Right cardiac atrium (tissue), 5 donors: ENCODE measurements around the gene FYB2. TPM values are rescaled to one million over a fixed set of nuclear protein-coding genes. Genes with fewer than 3 reads are reported as not detected.

Source experiments
- ATAC-seq, 2 donors: fragments of 200-7000 bp; cut with Tn5 transposase; one replicate each; pipeline versions ENCODE4 v1.8.0 to v1.9.1; 2020; ENCODE audit warnings: moderate library complexity in 2 of 2, mild to moderate bottlenecking in 1 of 2
- DNase-seq, 3 donors: peaks; one replicate each; pipeline ENCODE4 v3.0.0-alpha.2; 2020
- H3K27ac ChIP-seq: one replicate; pipeline ENCODE4 v1.5.1; 2013; ENCODE audit warnings: mild to moderate bottlenecking, low read length, control low read depth, moderate library complexity
- H3K27me3 ChIP-seq: one replicate; pipeline ENCODE4 v1.6.1; 2013; ENCODE audit not compliant: control insufficient read depth, insufficient read depth
- H3K4me1 ChIP-seq: one replicate; pipeline ENCODE4 v1.6.1; 2013; ENCODE audit warnings: low read length; ENCODE audit not compliant: control insufficient read depth, insufficient read depth
- H3K4me3 ChIP-seq: one replicate; pipeline ENCODE4 v1.5.1; 2013; ENCODE audit warnings: low read length, control low read depth
- H3K9me3 ChIP-seq: one replicate; pipeline ENCODE4 v1.6.1; 2013; ENCODE audit warnings: low read length; ENCODE audit not compliant: control insufficient read depth
- WGBS: extraction: QIAGEN DNeasy Blood & Tissue Kit; methylation state at CpG from one replicate; pipeline ENCODE4 v1.1.7; 2013; 5-methylcytosine and 5-hydroxymethylcytosine counted together
- intact Hi-C, 4 donors: fragments of 100-400 bp; cut with DNase I; formaldehyde crosslinking; loops; one replicate each; pipeline versions ENCODE4 v1.11.0 to v1.14.0; 2022 to 2023
- polyA plus RNA-seq: library from polyadenylated mRNA; stranded (reverse); fragments of 200-250 nt; gene quantifications from one replicate; pipeline ENCODE4 v1.2.3, GENCODE V29; 2013
- total RNA-seq, 4 donors: library from RNA; stranded (reverse); fragmentation: NEBNext Ultra II Directional; extraction: Animal tissue kit (Norgen Biotek cat#: 25700); gene quantifications; one replicate each; pipeline ENCODE4 v1.2.1, GENCODE V29; 2021
- donor health status: healthy with polysubstance abuse.
- donor health status: DM: no; HTN: yes; CAD: no.
- donor health status: DM: no; HTN: no; CAD: no.
- donor health status: DM: no; HTN: yes; CAD: no; lungs with severe emphysema.
- donor health status: DM: yes; HTN: yes; CAD: no.

Gene FYB2
- total and polyA plus RNA-seq, 5 donors, result 0.14 to 0.79 (median 0.69) TPM; not detected in 1

GRCh38 chr1:56816909-56817308, 2.3 kb downstream of the FYB2 start:
- intact Hi-C loops, result loop anchor here in 1 of 4 donors (10.0 kb wide), 1 partner anchor 1532 kb away; no protein-coding TSS in a partner anchor
- H3K4me3 ChIP-seq, result no peak overlapping the region
- WGBS, result 72% methylated on average over 4 of the region's 4 CpGs

GRCh38 chr1:56816264-56816663, 2.9 kb downstream of the FYB2 start:
- intact Hi-C loops, result loop anchor here in 1 of 4 donors (10.0 kb wide), 1 partner anchor 1531 kb away; no protein-coding TSS in a partner anchor
- Histone ChIP-seq H3K4me3 (no peak overlapping the region), H3K4me1 (peaks cover 3% of the 10 kb centered on the region), H3K27ac (no peak overlapping the region), H3K9me3 (no peaks in the 10 kb centered on the region), H3K27me3 (no peaks in the 10 kb centered on the region)
- no peak for ATAC-seq
- WGBS, result 84% methylated on average over 1 of the region's 1 CpG
- DNase-seq, result no peak

More at GRCh38 chr1:56816909-56817308, 2.3 kb downstream of the FYB2 start:
- DNase-seq (no peak), ATAC-seq (no peak)
- Histone ChIP-seq H3K4me1 (peaks cover 3% of the 10 kb centered on the region), H3K27ac (no peak overlapping the region), H3K27me3 (no peaks in the 10 kb centered on the region), H3K9me3 (no peaks in the 10 kb centered on the region)

GRCh38 chr1:56814205-56814604, 5.0 kb downstream of the FYB2 start:
- 87% methylated on average over 2 of the region's 2 CpGs for WGBS
- Histone ChIP-seq H3K27me3 (no peaks in the 10 kb centered on the region), H3K4me1 (peaks cover 3% of the 10 kb centered on the region), H3K27ac (no peak overlapping the region), H3K9me3 (no peaks in the 10 kb centered on the region), H3K4me3 (no peak overlapping the region)
- DNase-seq (no peak), ATAC-seq (no peak)
- intact Hi-C loops, result loop anchor here in 1 of 4 donors (10.0 kb wide), 1 partner anchor 1529 kb away; no protein-coding TSS in a partner anchor

- Histone ChIP-seq H3K9me3 (no peaks in the 10 kb centered on the region), H3K4me1 (no peaks in the 10 kb centered on the region), H3K4me3 (no peak overlapping the region), H3K27me3 (no peaks in the 10 kb centered on the region), H3K27ac (no peak overlapping the region)
- intact Hi-C loops, result loop anchor here in 1 of 4 donors (10.0 kb wide), 1 partner anchor 1527 kb away; no protein-coding TSS in a partner anchor
- ATAC-seq (no peak), DNase-seq (no peak)
- WGBS, result 35% methylated on average over 2 of the region's 2 CpGs
Measured at GRCh38 chr1:56811331-56811730, 7.9 kb downstream of the FYB2 start.

- intact Hi-C loops, result no loop called here
- DNase-seq (no peak), ATAC-seq (no peak)
- no peaks in the 10 kb centered on the region for H3K9me3 ChIP-seq
- H3K4me3 ChIP-seq, result no peak overlapping the region
- no peaks in the 10 kb centered on the region for H3K4me1 ChIP-seq
- 83% methylated on average over 1 of the region's 1 CpG for WGBS
- H3K27me3 ChIP-seq, result no peaks in the 10 kb centered on the region
- H3K27ac ChIP-seq, result no peak overlapping the region
Measured at GRCh38 chr1:56808410-56808809, 10.8 kb downstream of the FYB2 start.

GRCh38 chr1:56806804-56807203, 12.4 kb downstream of the FYB2 start:
- no peak for ATAC-seq
- Histone ChIP-seq H3K4me3 (no peak overlapping the region), H3K4me1 (no peaks in the 10 kb centered on the region), H3K9me3 (no peaks in the 10 kb centered on the region), H3K27ac (peak overlapping the region; percentile 59), H3K27me3 (no peaks in the 10 kb centered on the region)
- WGBS, result 37% methylated on average over 3 of the region's 3 CpGs
- no peak for DNase-seq
- intact Hi-C loops, result no loop called here

GRCh38 chr1:56803561-56804156, 15.5 kb downstream of the FYB2 start:
- no peaks in the 10 kb centered on the region for H3K9me3 ChIP-seq
- H3K4me3 ChIP-seq, result no peak overlapping the region
- DNase-seq (no peak), ATAC-seq (peak in 1 of 2 donors; percentile 39)
- 68% methylated on average over 5 of the region's 5 CpGs for WGBS
- H3K27ac ChIP-seq, result no peak overlapping the region
- no peaks in the 10 kb centered on the region for H3K27me3 ChIP-seq
- no peaks in the 10 kb centered on the region for H3K4me1 ChIP-seq
- intact Hi-C loops, result no loop called here

- Histone ChIP-seq H3K9me3 (no peaks in the 10 kb centered on the region), H3K27me3 (no peaks in the 10 kb centered on the region), H3K27ac (peak overlapping the region; percentile 65), H3K4me1 (no peaks in the 10 kb centered on the region), H3K4me3 (no peak overlapping the region)
- ATAC-seq, result peak in 1 of 2 donors; percentile 65
- no peak for DNase-seq
- intact Hi-C loops, result no loop called here
- WGBS, result 57% methylated on average over 7 of the region's 7 CpGs
Measured at GRCh38 chr1:56799605-56800400, 19.4 kb downstream of the FYB2 start.

GRCh38 chr1:56798053-56798471, 21.1 kb downstream of the FYB2 start:
- DNase-seq, result no peak
- no peaks in the 10 kb centered on the region for H3K4me1 ChIP-seq
- H3K4me3 ChIP-seq, result no peak overlapping the region
- intact Hi-C loops, result no loop called here
- WGBS, result 13% methylated on average over 3 of the region's 3 CpGs
- peak; percentile 86 to 87 for ATAC-seq
- no peaks in the 10 kb centered on the region for H3K9me3 ChIP-seq
- H3K27ac ChIP-seq, result peak overlapping the region; percentile 94
- H3K27me3 ChIP-seq, result no peaks in the 10 kb centered on the region

GRCh38 chr1:56797065-56797685, 22.0 kb downstream of the FYB2 start:
- DNase-seq, result peak; percentile 16 to 65 (median 35)
- Histone ChIP-seq H3K4me3 (no peak overlapping the region), H3K9me3 (no peaks in the 10 kb centered on the region), H3K27me3 (no peaks in the 10 kb centered on the region), H3K27ac (peak overlapping the region; percentile 94), H3K4me1 (no peaks in the 10 kb centered on the region)
- 56% methylated on average over 5 of the region's 5 CpGs for WGBS
- ATAC-seq, result peak; percentile 46 to 75
- intact Hi-C loops, result no loop called here

- no peaks in the 10 kb centered on the region for H3K9me3 ChIP-seq
- H3K27me3 ChIP-seq, result no peaks in the 10 kb centered on the region
- intact Hi-C loops, result no loop called here
- no peaks in the 10 kb centered on the region for H3K4me1 ChIP-seq
- WGBS, result 92% methylated on average over 4 of the region's 4 CpGs
- H3K27ac ChIP-seq, result no peak overlapping the region
- ATAC-seq (no peak), DNase-seq (no peak)
- no peak overlapping the region for H3K4me3 ChIP-seq
Measured at GRCh38 chr1:56795870-56796269, 23.3 kb downstream of the FYB2 start.
